ENCODE data around the gene PTPRK. TPM values are rescaled to one million over a fixed set of nuclear protein-coding genes. Genes with fewer than 3 reads are reported as not detected.

The PTPRK gene
- total and polyA plus RNA-seq, 12 donors, result 3.2 to 22.4 (median 15.0) TPM

- Histone ChIP-seq H3K4me3 (no peak overlapping the region), H3K9me3 (replicated peaks in 1 of 3) (peaks cover 0 to 6% (median 0%) of the 10 kb centered on the region in 3 donors), H3K27ac (no peak overlapping the region), H3K27me3 (no peaks in the 10 kb centered on the region), H3K4me1 (replicated peaks in 1 of 2) (peaks cover 0 to 12% of the 10 kb centered on the region in 2 donors), H3K36me3 (replicated peaks in 1 of 2) (no peaks in the 10 kb centered on the region)
- TF ChIP-seq POLR2A (IDR thresholded peaks at IDR 0.05) (no peak), CTCF (IDR thresholded peaks at IDR 0.05) (no peak)
- DNase-seq, result no peak
- WGBS, 4 donors, result 64 to 87% (median 78%) methylated on average over 1 of the region's 1 CpG
- intact Hi-C loops (cut with DNase I), result no loop called here
Observed at GRCh38 chr6:128144320-128144719, 376.1 kb downstream of the PTPRK start.

GRCh38 chr6:128141932-128142331 lies 378.5 kb downstream of the PTPRK start:
- H3K36me3 ChIP-seq (replicated peaks in 1 of 2), result no peaks in the 10 kb centered on the region
- no peak for TF ChIP-seq POLR2A (IDR thresholded peaks at IDR 0.05)
- no peak for TF ChIP-seq CTCF (IDR thresholded peaks at IDR 0.05)
- no peak for DNase-seq
- no peak overlapping the region for H3K4me3 ChIP-seq
- peaks cover 0 to 2% (median 0%) of the 10 kb centered on the region in 3 donors for H3K9me3 ChIP-seq (replicated peaks in 1 of 3)
- no peak overlapping the region for H3K27ac ChIP-seq
- H3K4me1 ChIP-seq (replicated peaks in 1 of 2), result peaks cover 0 to 12% of the 10 kb centered on the region in 2 donors
- H3K27me3 ChIP-seq, result no peaks in the 10 kb centered on the region
- intact Hi-C loops (cut with DNase I), result no loop called here

- Histone ChIP-seq H3K4me3 (no peak overlapping the region), H3K27ac (no peak overlapping the region), H3K27me3 (no peaks in the 10 kb centered on the region), H3K4me1 (replicated peaks in 1 of 2) (peaks cover 0 to 12% of the 10 kb centered on the region in 2 donors), H3K9me3 (replicated peaks in 1 of 3) (no peaks in the 10 kb centered on the region), H3K36me3 (replicated peaks in 1 of 2) (no peaks in the 10 kb centered on the region)
- WGBS, 4 donors, result 46 to 52% (median 50%) methylated on average over 1 of the region's 1 CpG
- DNase-seq, result peak in 1 of 7 donors; percentile 10
- no peak for TF ChIP-seq POLR2A (IDR thresholded peaks at IDR 0.05)
- no peak for TF ChIP-seq CTCF (IDR thresholded peaks at IDR 0.05)
- intact Hi-C loops (cut with DNase I), result no loop called here
Observed at GRCh38 chr6:128139519-128139918, 380.9 kb downstream of the PTPRK start.

- intact Hi-C loops (cut with DNase I), result no loop called here
Observed at GRCh38 chr6:128138694-128139093, 381.7 kb downstream of the PTPRK start.

More at GRCh38 chr6:128138694-128139093, 381.7 kb downstream of the PTPRK start:
- DNase-seq, result no peak
- Histone ChIP-seq H3K27me3 (no peaks in the 10 kb centered on the region), H3K4me1 (replicated peaks in 1 of 2) (peaks cover 0 to 12% of the 10 kb centered on the region in 2 donors), H3K4me3 (no peak overlapping the region), H3K9me3 (replicated peaks in 1 of 3) (no peaks in the 10 kb centered on the region), H3K27ac (no peak overlapping the region), H3K36me3 (replicated peaks in 1 of 2) (no peaks in the 10 kb centered on the region)
- WGBS, 4 donors, result 79 to 95% (median 92%) methylated on average over 1 of the region's 1 CpG
- TF ChIP-seq POLR2A (IDR thresholded peaks at IDR 0.05) (no peak), CTCF (IDR thresholded peaks at IDR 0.05) (no peak)
